GM20000 (cell line): ENCODE measurements around the gene SPP2.

ENCODE experiments used
- DNase-seq: peaks from one replicate; pipeline ENCODE4 v3.0.0; 2012; ENCODE audit warnings: low spot score
- CTCF ChIP-seq: IDR thresholded peaks from 2 replicates; pipeline ENCODE4 v1.5.1; 2012; ENCODE audit warnings: mild to moderate bottlenecking, control low read depth; ENCODE audit errors: extremely low read depth, missing control alignments

The SPP2 gene

GRCh38 chr2:234038076-234038802, 12.3 kb upstream of the SPP2 start:
- TF ChIP-seq CTCF = no peak

GRCh38 chr2:234044157-234044556, 6.3 kb upstream of the SPP2 start:
- no peak for TF ChIP-seq CTCF
- no peak for DNase-seq

More at GRCh38 chr2:234038076-234038802, 12.3 kb upstream of the SPP2 start:
- DNase-seq = no peak

- no peak for TF ChIP-seq CTCF
- no peak for DNase-seq
Observed at GRCh38 chr2:234046521-234046920, 4.0 kb upstream of the SPP2 start.

GRCh38 chr2:234047361-234047760, 3.1 kb upstream of the SPP2 start:
- no peak for DNase-seq
- TF ChIP-seq CTCF = no peak

- DNase-seq = no peak
- no peak for TF ChIP-seq CTCF
Observed at GRCh38 chr2:234048049-234048448, 2.5 kb upstream of the SPP2 start.

- TF ChIP-seq CTCF = no peak
Observed at GRCh38 chr2:234051374-234052070, 1.0 kb downstream of the SPP2 start.

GRCh38 chr2:234058881-234059280, 8.4 kb downstream of the SPP2 start:
- no peak for TF ChIP-seq CTCF
- DNase-seq = no peak

More at GRCh38 chr2:234051374-234052070, 1.0 kb downstream of the SPP2 start:
- no peak for DNase-seq
